ENCODE measurements around the gene GNRHR.

GRCh38 chr4:67702166-67702565 is 52.0 kb downstream of the GNRHR start:
- no peak for TF ChIP-seq CTCF (conservative IDR thresholded peaks at IDR 0.05; ENCODE audit: low read depth, low read length)
- no peak for TF ChIP-seq CHD1 (IDR thresholded peaks at IDR 0.05; ENCODE audit: low read depth, low read length)
- no peak for TF ChIP-seq POLR2A (IDR thresholded peaks at IDR 0.05; ENCODE audit: low read depth, low read length)
- no peak for TF ChIP-seq MXI1 (IDR thresholded peaks at IDR 0.05; ENCODE audit: borderline replicate concordance, low read depth, low read length)
- no peak for TF ChIP-seq NFE2L2 (IDR thresholded peaks at IDR 0.05; ENCODE audit: low read depth, low read length)
- no peak for TF ChIP-seq RAD21 (IDR thresholded peaks at IDR 0.05; ENCODE audit: low read length)

Data from IMR-90 (cell line).